Measurements from ENCODE around the gene JOSD1. TPM values are rescaled to one million over a fixed set of nuclear protein-coding genes. Genes with fewer than 3 reads are reported as not detected.
A peak's percentile ranks its signal among the peaks of the same experiment; 100 is the strongest.
"Not testable (repeated sequence)": the region's sequence is repeated elsewhere in the genome, so short reads cannot be mapped to it uniquely, and the experiment has no call there.

The JOSD1 gene
- total RNA-seq, 1 donor from 2014 or later, result 47.1 TPM

DNA sequence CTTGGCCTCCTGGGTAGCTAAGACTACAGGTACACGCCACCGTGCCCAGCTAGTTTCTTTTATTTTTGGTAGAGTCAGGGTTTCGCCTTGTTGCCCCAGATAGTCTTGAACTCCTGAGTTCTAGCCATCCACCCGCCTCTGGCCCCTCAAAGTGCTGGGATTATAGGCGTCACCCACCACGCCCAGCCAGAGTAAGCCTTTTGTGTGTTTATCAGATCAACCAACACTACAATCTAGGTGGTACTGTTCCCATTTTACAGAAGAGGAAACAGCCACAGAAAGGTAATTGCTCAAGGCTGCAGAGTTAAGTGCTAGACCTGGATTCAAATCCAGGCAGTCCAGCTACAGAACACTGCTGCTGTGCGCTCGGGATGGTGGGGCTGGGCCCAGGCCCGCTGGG is 15.8 kb downstream of the JOSD1 start:
- no peak for DNase-seq

DNA sequence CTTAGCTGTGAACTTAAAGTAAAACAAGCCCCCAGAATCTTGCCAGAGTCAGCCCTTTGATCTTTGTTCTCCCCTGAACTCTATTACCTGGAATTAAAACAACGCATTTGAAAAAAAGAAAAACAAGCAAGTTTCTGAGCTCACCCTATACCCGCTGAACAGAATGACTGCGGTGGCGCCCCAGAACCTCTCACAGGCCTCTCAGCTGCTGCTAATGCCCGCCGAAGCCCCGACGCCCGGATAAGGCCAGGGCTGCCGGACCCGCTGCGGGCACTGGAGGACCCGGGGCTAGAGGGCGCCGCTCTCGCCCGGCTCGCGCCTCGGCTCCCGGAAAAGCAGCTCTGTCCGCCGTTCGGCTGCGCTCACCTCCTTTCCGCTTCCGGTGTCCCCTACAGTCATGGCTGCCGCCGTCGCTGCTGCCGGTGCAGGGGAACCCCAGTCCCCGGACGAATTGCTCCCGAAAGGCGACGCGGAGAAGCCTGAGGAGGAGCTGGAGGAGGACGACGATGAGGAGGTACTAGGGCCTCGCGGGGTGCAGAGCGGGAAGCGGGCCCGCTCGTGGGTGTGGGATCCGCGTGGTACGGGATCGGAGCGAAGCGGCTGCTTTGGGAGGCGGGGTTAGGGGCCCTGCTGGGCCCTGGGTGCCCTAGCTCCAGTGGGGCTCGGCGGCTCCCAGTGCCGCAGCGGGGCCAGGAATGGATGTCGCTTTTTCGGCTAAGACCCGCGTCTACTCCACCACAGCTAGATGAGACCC is 19.0 kb downstream of the JOSD1 start, which contains the start of gene TOMM22:
TOMM22 (plus strand) TSS at position 376 of the 754 bp plus-strand sequence; CDS start at position 398, 22 bp downstream.
- DNase-seq, result peak; percentile 94

DNA sequence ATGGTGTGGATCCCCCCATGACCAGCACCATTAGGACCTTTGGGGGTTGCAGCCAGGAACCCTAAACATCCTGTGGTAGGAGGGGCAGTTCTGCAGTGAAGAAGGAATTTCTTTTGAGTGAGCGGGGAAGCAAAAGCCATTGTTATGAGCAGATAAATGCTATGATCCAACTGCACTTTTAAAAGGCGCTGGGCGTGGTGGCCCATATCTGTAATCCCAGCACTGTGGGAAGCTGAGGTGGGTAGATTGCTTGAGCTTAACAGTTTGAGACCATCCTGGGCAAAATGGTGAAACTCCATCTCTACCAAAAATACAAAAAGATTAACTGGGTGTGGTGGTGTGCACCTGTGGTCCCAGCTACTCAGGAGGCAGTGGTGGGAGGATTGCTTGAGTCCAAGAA is 24.9 kb downstream of the JOSD1 start:
- no peak for DNase-seq

DNA sequence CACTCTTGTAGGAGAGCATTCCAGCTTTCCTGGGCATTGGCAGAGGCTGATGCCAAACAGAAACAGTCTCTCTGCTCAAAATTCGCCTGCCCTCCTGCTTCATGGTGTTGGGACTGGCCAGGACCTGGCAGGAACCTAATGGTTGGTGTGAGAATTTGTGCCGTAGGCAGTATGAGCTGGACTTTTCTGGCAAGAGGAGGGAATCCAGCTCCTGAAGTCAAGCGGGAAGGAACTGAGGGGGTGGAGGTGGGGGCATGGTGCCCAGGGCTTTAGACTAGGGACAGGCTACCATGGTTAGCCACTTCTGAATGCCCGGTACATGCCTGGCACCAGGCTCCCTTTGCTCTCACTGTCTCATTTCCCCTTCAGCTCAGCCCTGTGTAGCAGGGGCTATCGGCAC is 25.9 kb downstream of the JOSD1 start:
- no peak for DNase-seq

DNA sequence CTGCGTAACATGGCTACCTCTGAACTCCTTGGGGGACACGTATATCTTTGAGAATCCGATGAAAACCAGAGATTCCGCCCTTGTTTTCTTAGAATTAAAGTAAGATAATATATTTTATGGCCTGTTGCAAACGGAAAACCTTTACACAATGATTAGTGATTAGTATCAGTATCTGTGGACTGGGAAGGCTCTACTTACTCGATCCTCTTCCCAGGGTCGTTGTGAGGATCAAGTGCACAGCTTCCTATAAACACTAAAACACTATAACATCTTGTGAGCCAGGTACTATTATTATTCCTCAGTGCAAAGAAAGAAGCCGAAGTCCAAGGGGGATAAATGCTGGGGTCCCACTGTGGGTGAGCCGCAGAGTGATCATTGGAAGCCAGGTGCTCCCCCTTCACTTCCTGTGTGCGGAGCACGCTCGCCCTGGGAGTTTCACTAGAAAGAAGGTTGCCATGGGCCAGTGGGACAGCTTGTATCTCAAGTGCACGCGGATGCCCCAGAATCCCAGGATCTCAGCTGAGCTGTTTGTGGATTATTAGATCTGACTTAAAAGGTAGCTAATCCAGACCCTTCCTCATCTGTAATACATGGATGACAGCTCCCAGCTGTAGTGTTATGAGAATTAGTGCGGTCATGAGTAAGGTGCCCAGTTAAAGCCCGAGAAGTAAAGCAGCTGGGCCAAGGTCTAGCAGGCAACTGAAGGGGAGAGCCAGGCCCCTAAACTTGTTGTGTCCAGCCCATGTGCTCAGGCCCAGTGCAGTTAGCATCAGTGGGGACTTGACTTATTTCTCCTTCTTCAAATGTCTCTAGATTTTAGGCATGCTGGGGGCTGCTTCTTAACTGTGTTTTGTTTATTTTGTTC is 43.5 kb downstream of the JOSD1 start:
- DNase-seq, result peak; percentile 42

DNA sequence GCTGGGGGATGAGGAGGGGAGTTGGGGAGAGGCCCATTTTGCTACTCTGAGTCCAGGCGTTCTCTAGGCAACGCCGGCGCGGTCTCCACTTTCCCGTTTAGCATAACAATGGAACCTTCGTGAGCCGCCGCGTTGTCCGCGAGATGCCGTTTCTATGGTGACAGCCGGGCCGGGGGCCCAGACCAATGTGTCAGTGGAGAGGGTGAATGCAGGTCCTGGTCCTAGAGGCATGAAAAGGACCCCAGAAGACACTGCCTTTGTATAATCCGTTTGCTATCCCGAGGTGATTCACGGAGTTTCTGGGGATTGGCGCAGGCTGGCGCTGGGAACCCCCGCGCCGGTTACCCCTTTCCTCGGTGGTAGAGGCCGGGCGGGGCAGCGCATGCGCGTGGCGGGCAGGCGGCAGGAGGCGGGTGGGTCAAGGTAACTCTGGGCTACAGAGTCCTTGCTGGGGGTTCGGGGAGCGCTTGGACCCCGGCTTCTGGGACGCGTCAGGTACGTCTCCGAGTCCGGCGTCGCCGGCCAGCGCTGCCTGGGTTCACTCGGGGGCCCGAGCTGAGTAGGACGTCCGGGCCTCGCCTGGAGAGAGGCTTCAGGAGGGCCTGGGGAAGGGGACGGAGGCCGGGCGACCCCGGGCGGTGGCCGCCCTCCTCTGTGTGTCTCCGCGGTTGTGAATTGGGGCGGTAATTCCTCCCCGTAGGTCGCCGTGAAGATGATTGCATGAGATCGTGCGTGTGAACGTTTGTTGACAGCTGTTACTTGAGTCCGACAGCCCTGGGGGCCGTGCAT is 44.3 kb downstream of the JOSD1 start, which contains the start of the genes CBY1 and FAM227A:
CBY1 (plus strand) TSS at position 383 of the 789 bp plus-strand sequence. CDS start 11,417 bp downstream, outside the sequence.
FAM227A (minus strand) TSS at position 137 of the 789 bp plus-strand sequence. CDS start 6,224 bp downstream, outside the sequence.
- DNase-seq, result peak; percentile 94

DNA sequence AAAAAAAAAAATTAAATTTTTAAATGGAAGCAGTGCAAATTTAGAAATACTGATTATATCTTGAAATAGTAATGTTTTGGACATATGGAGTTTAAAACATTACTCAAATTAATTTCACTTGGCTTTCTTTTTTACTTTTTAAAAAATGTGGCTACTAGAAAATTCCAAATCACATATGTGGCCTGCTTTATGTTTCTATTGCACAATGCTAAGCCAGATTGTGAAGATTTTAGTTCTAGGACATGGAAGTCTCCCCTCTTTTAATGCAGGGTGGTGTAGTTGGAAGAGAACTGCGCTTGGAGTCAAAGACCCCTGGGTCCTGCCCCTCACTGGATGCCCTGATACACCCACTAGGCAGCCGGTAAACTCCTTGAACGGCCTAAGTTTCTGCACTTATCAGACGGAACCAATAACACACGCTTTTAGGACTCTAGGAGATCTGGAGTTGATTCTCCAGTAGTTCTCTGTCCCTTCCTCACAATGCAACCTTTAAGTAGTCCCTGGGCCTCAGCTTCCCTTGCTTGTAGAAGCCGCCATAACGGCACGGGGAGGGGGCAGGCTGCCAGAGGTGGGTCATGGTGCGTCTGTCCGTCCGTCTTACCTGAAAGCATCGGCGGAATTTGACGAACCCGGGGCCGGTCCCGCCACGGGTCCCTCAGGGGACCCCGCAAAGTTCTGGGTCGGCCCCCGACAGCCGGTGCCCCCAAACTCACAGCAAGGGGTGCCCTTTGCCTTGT is 45.1 kb downstream of the JOSD1 start:
- peak; percentile 24 for DNase-seq

DNA sequence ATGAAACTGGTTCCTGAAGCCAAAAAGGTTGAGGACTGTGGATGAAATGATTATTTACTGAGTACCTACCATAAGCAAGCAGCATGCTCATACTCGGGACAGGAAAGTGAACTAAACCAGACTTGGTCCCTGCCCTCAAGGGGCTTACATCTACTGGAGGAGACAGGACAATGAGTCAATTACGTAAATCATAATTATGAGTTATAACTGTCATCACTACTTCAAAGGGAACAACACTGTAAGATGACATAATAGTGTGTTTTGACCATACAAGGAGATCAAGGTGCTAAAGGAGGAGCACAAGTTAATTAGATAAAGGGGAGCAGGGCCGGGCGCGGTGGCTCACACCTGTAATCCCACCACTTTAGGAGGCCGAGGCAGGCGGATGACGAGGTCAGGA is 47.0 kb downstream of the JOSD1 start:
- DNase-seq, result no peak

DNA sequence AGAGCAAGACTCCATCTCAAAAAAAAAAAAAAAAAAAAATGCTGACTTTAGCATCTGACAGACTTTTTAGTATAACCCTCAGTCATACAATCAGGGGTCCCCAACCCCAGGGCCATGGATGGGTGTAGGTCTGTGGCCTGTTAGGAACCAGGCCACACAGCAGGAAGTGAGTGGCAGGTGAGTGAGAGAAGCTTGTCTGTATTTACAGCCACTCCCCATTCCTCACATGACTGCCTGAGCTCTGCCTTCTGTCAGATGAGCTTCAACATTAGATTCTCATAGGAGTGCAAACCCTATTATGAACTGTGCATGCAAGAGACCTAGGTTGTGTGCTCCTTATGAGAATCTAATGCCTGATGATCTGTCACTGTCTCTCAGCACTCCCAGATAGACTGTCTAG is 47.9 kb downstream of the JOSD1 start:
- no peak for DNase-seq

DNA sequence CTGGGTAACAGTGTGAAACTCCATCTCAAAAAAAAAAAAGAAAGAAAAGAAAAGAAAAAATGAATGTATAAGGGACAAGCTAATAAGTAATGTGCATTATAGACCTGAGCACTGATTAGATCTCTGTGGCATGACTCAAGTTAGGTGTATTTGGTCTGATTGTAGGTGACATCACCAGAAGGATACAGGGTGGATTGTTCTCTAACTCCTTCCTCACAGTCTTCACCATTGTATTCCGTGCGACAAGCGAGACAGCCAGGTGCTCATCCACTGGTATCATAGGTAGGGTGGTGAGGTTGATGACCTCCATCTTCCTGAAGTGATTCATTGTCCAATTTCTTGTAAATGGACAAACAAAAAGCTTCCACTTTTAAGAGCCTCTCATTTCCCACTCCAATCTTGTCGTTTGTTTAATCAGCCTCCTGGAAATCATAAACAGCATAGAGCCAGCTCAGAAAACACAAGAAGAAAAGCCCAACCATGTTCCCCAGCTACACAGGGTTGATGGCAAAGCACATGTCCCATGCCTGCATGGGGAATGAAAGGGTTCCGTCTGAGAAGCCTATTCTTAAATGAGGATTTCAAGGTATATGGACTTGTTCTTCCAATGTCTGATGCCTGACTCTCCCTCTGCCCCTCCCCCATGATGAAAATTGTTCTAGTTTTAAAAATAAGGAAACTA is 50.8 kb downstream of the JOSD1 start:
- DNase-seq, result no peak

DNA sequence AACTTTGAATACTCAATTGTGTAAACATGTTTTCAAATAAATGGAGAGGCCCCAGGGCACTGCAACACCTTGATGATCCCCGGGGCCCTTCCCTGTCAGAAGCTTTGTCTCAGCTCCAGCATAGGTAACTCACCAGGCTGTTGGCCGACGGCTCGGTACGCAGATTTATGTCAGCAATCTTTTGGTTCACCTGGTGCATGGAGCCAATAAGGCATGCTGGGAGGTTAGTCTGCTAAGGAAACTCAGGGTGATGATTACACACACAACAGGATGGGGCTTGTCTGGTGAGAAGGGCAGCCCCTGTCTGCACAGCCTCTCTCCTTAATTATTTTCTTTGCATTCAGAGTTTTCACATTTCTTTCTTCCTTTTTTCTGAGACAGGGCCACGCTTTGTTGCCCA is 55.3 kb downstream of the JOSD1 start:
- no peak for DNase-seq

DNA sequence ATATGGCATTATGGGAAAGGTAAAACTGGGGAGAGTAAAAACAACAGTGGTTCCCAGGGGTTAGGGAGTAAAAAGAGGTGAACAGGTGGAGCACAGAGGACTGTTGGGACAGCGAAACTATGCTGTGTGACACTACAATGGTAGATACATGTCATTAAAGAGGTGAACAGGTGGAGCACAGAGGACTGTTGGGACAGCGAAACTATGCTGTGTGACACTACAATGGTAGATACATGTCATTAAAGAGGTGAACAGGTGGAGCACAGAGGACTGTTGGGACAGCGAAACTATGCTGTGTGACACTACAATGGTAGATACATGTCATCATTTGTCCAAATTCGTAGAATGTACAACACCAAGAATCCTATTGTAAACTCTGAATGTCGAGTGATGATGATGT is 56.5 kb downstream of the JOSD1 start:
- not testable (repeated sequence) for DNase-seq

DNA sequence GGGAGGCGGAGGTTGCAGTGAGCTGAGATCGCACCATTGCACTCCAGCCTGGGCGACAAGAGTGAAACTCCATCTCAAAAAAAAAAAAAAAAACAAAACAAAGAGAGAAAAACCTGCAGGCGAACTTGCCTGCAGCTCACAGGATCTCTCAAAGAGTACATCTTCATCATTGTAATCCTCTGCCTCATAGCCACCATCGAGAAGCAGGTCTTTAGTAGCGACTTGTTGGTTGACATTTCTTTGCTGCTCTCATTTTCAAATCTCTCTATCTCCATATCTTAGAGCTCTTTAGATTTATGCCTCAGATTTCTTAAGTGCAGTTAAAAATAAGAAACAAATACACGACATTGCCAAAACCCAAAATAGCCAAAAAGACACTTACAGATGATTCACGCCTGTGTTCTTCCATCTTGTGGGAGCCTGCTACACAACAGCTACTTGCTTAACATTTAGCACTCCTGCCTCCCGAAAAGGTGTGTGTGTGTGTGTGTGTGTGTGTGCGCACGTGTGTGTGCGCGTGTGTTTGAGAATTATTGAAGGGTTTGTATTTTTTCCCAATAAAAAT is 59.2 kb downstream of the JOSD1 start:
- DNase-seq, result no peak

DNA sequence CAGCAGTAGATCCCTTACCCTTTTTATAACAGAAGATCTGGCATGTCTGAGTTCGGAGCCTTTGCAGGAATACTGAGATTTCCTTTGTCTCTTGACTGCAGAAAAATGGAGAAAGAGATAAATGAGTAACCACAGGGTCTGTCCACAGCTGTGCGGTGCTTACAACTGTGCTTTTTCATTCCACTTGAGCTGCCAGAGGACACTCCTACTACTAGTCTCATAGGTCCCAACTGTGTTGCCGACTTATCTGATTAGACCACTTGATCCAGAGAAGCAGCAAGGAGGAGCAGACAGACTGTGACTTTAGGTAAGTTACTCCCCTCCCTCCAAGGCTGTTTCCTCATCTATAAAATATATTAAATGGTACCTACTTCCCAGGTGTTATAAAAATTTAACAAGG is 62.0 kb downstream of the JOSD1 start:
- DNase-seq, result no peak

DNA sequence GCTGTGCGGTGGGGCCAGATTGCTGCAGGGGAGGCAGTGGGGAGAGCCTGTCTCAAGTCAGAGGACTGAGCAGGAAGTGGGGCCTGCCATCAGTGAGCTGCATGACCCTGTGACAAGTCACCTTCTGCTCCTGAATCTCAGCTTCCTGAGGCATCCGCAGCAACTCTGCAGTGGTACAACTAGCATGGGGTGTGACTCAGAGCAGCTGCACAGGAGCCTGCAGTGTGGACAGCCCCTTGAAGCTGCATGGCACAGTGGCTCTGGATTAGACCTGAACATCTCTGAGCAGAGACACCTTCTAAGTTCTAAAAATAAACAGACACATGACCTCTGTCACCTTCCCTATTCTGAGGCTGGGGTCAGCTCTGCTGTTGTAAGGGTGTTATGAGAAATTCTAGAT is 62.5 kb downstream of the JOSD1 start:
- DNase-seq, result no peak

Small RNAs within 50 kb of the gene (small RNA-seq; reads per million reads assigned to genes)
- gene AL021707.8 (ENCODE audit: low replicate concordance), result not detected

Other genes starting within 250 kb of the JOSD1 start
- not detected for gene KCNJ4, start 245.7 kb downstream of the JOSD1 start, total RNA-seq
- gene KDELR3, start 232.8 kb downstream of the JOSD1 start, total RNA-seq, result 22.3 TPM
- 554 TPM for gene DDX17, start 194.6 kb downstream of the JOSD1 start, total RNA-seq
- 3.9 TPM for gene DMC1, start 130.8 kb downstream of the JOSD1 start, total RNA-seq
- 1.9 TPM for gene FAM227A, start 44.6 kb downstream of the JOSD1 start, total RNA-seq
- gene CBY1, start 44.3 kb downstream of the JOSD1 start, total RNA-seq, result 15.2 TPM
- gene TOMM22, start 19.0 kb downstream of the JOSD1 start, total RNA-seq, result 58.8 TPM
- 64.9 TPM for gene GTPBP1, start 5.0 kb upstream of the JOSD1 start, total RNA-seq
- gene SUN2, start 55.1 kb upstream of the JOSD1 start, total RNA-seq, result 173 TPM
- gene DNAL4, start 93.2 kb upstream of the JOSD1 start, total RNA-seq, result 9.3 TPM
- gene NPTXR, start 143.1 kb upstream of the JOSD1 start, total RNA-seq, result 12.3 TPM
- 29.7 TPM for gene CBX6, start 171.3 kb upstream of the JOSD1 start, total RNA-seq

Data from tongue (tissue), 3 donors.